H1 (cell line): ENCODE results near the gene PDE8A. TPM values are rescaled to one million over a fixed set of nuclear protein-coding genes. Genes with fewer than 3 reads are reported as not detected.

ENCODE experiments used
- CTBP2 ChIP-seq: IDR thresholded peaks from 2 replicates; pipeline ENCODE4 v1.7.0; 2011; ENCODE audit warnings: borderline replicate concordance, mild to moderate bottlenecking, moderate library complexity, mixed read lengths, low read length; ENCODE audit not compliant: insufficient read depth, insufficient read length
- E2F6 ChIP-seq: IDR thresholded peaks from 2 replicates; pipeline ENCODE4 v1.6.1; 2012; ENCODE audit warnings: inconsistent platforms
- polyA plus RNA-seq, 7 experiments: library from polyadenylated mRNA; depleted of rRNA in 3 of 7; stranded (reverse) in 5 of 7; unstranded in 2 of 7; fragments of >200 nt in 5 of 7; fragments of 200-250 nt in 2 of 7; gene quantifications; 1 replicate in 5 of 7; 2 replicates in 1 of 7; 4 replicates in 1 of 7; pipeline versions ENCODE4 v1.2.1 to v1.2.3, GENCODE V29; 2011 to 2013; ENCODE audit warnings: missing spikeins in 2 of 7, mixed read lengths in 2 of 7
- total RNA-seq: library from RNA; stranded (reverse); fragmentation: NEBNext Ultra II Directional; extraction: Animal tissue kit (Norgen Biotek cat#: 25700); gene quantifications from 2 replicates; pipeline ENCODE4 v1.2.1, GENCODE V29; 2021

Gene PDE8A
- total and polyA plus RNA-seq, 2 of the 8 experiments (the other 6 are each of a cell fraction or from before 2014, with no cell fraction given): 6.9 to 7.8 TPM

GRCh38 chr15:85013785-85014184, 32.1 kb downstream of the PDE8A start (continued):
- TF ChIP-seq E2F6 (no peak), CTBP2 (no peak)
